ENCODE data around the gene AKT3.

- TF ChIP-seq POLR2AphosphoS5 (IDR thresholded peaks at IDR 0.05) (no peak), CTCF (IDR thresholded peaks at IDR 0.05) (no peak), POLR2A (IDR thresholded peaks at IDR 0.05) (no peak), EP300 (IDR thresholded peaks at IDR 0.05) (no peak)
Observed at GRCh38 chr1:243503155-243503554, 346.9 kb downstream of the AKT3 start.

Measured in suprapubic skin (tissue), 4 donors.